Type B pancreatic cell (in vitro differentiated cells): ENCODE results near the gene C1QTNF7. TPM values are rescaled to one million over a fixed set of nuclear protein-coding genes. Genes with fewer than 3 reads are reported as not detected.

Experiments used
- DNase-seq: peaks from one replicate; pipeline ENCODE4 v3.0.0; 2021; ENCODE audit warnings: mixed read lengths; ENCODE audit not compliant: unreplicated experiment; ENCODE audit errors: extremely low spot score
- H3K27ac Mint-ChIP-seq: 2 replicates; pipeline ENCODE4 v1.8.0; 2021; ENCODE audit warnings: mild to moderate bottlenecking, mixed read lengths
- H3K27me3 Mint-ChIP-seq: 2 replicates; pipeline ENCODE4 v1.8.0; 2021; ENCODE audit warnings: mixed read lengths
- H3K36me3 Mint-ChIP-seq: 2 replicates; pipeline ENCODE4 v1.8.0; 2021; ENCODE audit warnings: mixed read lengths
- H3K4me1 Mint-ChIP-seq: one replicate; pipeline ENCODE4 v1.8.0; 2021; ENCODE audit warnings: mixed read lengths; ENCODE audit not compliant: unreplicated experiment
- H3K4me3 Mint-ChIP-seq: 2 replicates; pipeline ENCODE4 v1.8.0; 2021; ENCODE audit warnings: mild to moderate bottlenecking, mixed read lengths
- H3K9me3 Mint-ChIP-seq: 2 replicates; pipeline ENCODE4 v1.8.0; 2021; ENCODE audit warnings: mixed read lengths
- CTCF ChIP-seq: fragments of 200-600 bp; sonication (generic); conservative IDR thresholded peaks from 2 replicates; pipeline ENCODE4 v1.5.0; 2021; ENCODE audit warnings: antibody characterized with exemption, mild to moderate bottlenecking
- total RNA-seq: library from RNA; stranded (reverse); gene quantifications from 2 replicates; pipeline ENCODE4 v1.2.1, GENCODE V29; 2021; ENCODE audit warnings: low replicate concordance

The C1QTNF7 gene
- total RNA-seq, 1 donor from 2014 or later = 1.8 TPM

GRCh38 chr4:15402146-15402545, 25.7 kb upstream of the C1QTNF7 start:
- Mint-ChIP-seq H3K9me3 (peaks cover 10% of the 10 kb centered on the region), H3K4me1 (peaks cover 38% of the 10 kb centered on the region), H3K27ac (peak overlapping the region; percentile 98), H3K4me3 (peak overlapping the region; percentile 62), H3K36me3 (peaks cover 4% of the 10 kb centered on the region), H3K27me3 (peaks cover 11% of the 10 kb centered on the region)
- no peak for DNase-seq
- no peak for TF ChIP-seq CTCF

GRCh38 chr4:15402974-15403373, 24.9 kb upstream of the C1QTNF7 start:
- Mint-ChIP-seq H3K4me1 (peaks cover 38% of the 10 kb centered on the region), H3K27me3 (peaks cover 11% of the 10 kb centered on the region), H3K9me3 (peaks cover 7% of the 10 kb centered on the region), H3K4me3 (peak overlapping the region; percentile 8), H3K36me3 (peaks cover 4% of the 10 kb centered on the region), H3K27ac (peak overlapping the region; percentile 78)
- no peak for DNase-seq
- TF ChIP-seq CTCF = no peak

DNA sequence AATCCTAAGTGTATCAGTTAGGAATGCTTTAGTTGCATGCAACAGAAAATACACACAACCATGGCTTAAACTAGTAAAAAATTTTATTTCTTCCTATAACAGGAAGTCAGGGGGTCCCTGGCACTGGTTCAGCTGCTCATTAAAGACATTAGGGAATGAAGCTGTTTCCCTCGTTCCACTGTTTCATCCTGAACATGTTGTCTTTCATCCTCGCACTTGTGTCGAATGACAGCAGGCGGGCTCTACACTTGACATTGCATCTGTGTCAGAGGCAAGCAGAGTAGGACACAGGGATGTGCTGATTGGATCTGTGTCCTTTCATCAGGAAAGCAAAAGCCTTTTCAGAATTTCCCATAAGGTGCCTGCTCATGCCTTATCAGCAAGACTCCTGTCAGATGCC, 22.8 kb upstream of the C1QTNF7 start:
- Mint-ChIP-seq H3K27me3 (peaks cover 11% of the 10 kb centered on the region), H3K4me1 (peaks cover 35% of the 10 kb centered on the region), H3K27ac (no peak overlapping the region), H3K4me3 (no peak overlapping the region), H3K9me3 (peaks cover 5% of the 10 kb centered on the region), H3K36me3 (peaks cover 4% of the 10 kb centered on the region)
- DNase-seq = no peak
- no peak for TF ChIP-seq CTCF

- Mint-ChIP-seq H3K9me3 (no peaks in the 10 kb centered on the region), H3K4me3 (no peak overlapping the region), H3K4me1 (peaks cover 18% of the 10 kb centered on the region), H3K27ac (no peak overlapping the region), H3K27me3 (peaks cover 4% of the 10 kb centered on the region), H3K36me3 (no peaks in the 10 kb centered on the region)
- no peak for DNase-seq
- no peak for TF ChIP-seq CTCF
Measured at GRCh38 chr4:15410750-15411149, 17.1 kb upstream of the C1QTNF7 start.

- peaks cover 12% of the 10 kb centered on the region for H3K4me1 Mint-ChIP-seq
- no peaks in the 10 kb centered on the region for H3K36me3 Mint-ChIP-seq
- no peak overlapping the region for H3K27ac Mint-ChIP-seq
- no peaks in the 10 kb centered on the region for H3K9me3 Mint-ChIP-seq
- no peak overlapping the region for H3K4me3 Mint-ChIP-seq
- no peaks in the 10 kb centered on the region for H3K27me3 Mint-ChIP-seq
- TF ChIP-seq CTCF = no peak
- DNase-seq = no peak
Measured at GRCh38 chr4:15412461-15412860, 15.4 kb upstream of the C1QTNF7 start.
